Choroid plexus epithelial cell (primary cell): ENCODE measurements around the gene FHIP1B.

Source experiments
- DNase-seq: peaks from one replicate; pipeline ENCODE4 v3.0.0-alpha.2; 2010; ENCODE audit warnings: low read depth
- H3K4me3 ChIP-seq: 2 replicates; pipeline ENCODE4 v1.5.1; 2011; ENCODE audit warnings: low read depth, mild to moderate bottlenecking, control low read depth, low read length, moderate library complexity
- TF ChIP-seq, protein P1 (sequence below): conservative IDR thresholded peaks from 2 replicates; pipeline ENCODE4 v1.5.1; 2011; ENCODE audit warnings: low read depth, mild to moderate bottlenecking, control low read depth, inconsistent platforms, low read length, moderate library complexity

Gene FHIP1B

DNA sequence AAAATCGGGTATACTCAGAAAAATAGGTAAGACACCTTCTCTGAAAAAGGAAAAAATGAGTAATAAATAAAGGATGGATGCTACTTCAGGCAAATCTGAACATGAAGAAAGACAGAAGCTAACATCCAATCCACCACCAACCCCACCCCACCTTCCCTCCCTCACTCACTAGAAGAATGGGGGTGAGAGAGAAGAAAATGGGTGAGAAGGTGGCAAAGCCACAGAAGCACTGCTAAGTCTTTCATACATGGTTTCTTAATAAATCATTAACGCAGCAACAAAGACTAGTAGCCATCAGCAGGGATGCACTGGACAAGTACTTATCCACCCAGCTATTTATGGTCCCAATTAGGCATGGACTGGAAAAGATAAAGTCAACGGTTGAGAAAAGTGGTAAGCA lies 5.9 kb downstream of the FHIP1B start:
- TF ChIP-seq, protein P1, sequence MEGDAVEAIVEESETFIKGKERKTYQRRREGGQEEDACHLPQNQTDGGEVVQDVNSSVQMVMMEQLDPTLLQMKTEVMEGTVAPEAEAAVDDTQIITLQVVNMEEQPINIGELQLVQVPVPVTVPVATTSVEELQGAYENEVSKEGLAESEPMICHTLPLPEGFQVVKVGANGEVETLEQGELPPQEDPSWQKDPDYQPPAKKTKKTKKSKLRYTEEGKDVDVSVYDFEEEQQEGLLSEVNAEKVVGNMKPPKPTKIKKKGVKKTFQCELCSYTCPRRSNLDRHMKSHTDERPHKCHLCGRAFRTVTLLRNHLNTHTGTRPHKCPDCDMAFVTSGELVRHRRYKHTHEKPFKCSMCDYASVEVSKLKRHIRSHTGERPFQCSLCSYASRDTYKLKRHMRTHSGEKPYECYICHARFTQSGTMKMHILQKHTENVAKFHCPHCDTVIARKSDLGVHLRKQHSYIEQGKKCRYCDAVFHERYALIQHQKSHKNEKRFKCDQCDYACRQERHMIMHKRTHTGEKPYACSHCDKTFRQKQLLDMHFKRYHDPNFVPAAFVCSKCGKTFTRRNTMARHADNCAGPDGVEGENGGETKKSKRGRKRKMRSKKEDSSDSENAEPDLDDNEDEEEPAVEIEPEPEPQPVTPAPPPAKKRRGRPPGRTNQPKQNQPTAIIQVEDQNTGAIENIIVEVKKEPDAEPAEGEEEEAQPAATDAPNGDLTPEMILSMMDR: no peak
- no peak for DNase-seq
- no peak overlapping the region for H3K4me3 ChIP-seq

DNA sequence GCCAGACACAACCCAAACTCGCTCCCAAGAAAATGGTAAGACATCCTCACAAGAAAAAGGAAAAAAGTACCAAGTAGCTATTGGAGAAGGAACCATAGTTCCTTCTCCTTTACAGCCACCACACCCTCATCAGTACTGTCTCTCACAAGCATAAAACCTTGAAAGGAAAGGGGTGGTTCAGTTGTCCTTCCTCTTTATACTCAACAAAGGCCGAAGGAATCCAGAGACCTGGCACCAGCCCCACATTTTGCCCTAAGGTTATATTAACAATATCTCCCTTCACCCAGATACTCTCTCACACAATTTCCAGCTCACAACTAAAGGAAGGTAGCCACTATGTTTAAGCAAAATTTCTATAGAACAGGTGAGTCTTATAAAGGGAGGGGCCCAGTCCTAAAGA lies 8.5 kb downstream of the FHIP1B start:
- H3K4me3 ChIP-seq: no peak overlapping the region
- TF ChIP-seq, protein P1: no peak
- no peak for DNase-seq

DNA sequence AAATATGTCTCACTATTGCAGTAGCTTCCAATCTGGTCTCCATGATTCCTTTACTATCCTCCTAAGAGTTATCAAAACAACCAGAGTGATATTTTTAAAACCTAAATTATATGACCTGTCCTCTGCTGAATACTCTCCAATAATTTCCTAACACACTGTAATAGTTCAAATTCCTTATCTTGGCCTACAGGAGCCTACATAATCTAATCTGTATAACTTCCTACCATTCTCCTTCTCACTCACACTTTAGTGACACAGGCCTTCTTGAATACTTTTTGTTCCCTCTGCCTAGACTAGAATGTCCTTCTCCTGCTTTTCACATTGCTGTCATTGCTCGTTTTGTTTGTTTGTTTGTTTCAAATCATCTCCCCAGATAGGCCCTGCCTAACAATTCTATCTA lies 9.4 kb downstream of the FHIP1B start:
- DNase-seq: no peak
- H3K4me3 ChIP-seq: no peak overlapping the region
- TF ChIP-seq, protein P1: no peak

DNA sequence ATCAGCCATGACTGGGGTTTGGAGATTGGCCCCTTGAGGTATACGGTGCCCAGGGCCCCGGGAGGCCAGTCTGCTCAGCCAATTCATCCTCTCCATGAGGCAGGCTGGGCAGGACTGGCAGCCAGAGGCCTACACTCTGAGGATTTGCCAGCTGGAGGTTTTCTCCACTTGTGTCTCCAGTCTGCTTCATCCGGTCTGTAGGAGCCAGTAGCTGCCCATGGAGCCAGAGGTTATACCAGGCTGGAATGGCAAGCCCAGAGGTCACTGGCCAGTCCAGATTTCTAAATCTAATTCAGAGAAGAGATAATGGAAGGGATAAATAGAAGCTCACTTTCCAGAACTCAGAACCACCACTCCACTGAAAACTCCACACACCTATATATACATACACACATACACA lies 10.0 kb downstream of the FHIP1B start:
- TF ChIP-seq, protein P1: no peak
- no peak for DNase-seq
- no peak overlapping the region for H3K4me3 ChIP-seq

DNA sequence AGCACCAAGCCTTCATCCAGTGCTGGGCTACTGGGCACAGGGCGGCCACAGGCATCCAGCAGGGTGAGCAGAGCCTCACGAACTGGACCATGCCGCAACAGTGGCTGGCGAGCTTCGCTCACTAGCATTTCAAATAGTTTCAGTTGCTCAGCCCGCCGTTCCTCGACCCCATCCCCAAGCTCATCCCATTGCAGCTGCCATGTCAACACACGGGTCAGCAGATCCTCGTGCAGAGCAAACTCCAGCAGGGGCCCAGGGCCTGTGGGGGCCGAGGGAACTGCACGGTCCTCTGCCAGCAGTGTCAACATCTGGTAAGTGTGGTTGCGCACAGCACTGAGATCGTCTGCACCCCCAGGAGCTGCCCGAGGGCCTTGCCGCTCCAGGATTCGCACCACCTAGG lies 10.6 kb downstream of the FHIP1B start:
- TF ChIP-seq, protein P1: no peak
- no peak overlapping the region for H3K4me3 ChIP-seq
- no peak for DNase-seq

DNA sequence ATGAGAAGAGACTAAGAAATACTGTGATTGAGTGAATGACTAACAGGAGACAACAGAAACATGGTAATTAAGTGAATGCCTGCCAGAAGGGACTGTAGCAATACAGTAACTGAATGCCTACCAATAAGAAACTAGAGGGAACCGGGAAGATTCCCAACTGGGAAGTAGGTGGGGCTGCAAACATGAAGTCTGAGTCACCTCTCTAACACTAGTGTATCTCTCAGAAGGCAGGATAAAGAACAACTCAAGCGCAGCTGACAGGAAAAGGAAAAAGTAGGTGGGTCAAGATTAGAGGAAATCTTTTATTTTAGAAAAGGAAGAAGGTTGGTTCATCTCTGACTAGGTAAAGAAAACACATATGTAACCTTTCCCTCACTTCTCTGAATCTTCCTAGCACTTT lies 15.1 kb downstream of the FHIP1B start:
- H3K4me3 ChIP-seq: no peak overlapping the region
- TF ChIP-seq, protein P1: no peak
- peak; percentile 88 for DNase-seq

DNA sequence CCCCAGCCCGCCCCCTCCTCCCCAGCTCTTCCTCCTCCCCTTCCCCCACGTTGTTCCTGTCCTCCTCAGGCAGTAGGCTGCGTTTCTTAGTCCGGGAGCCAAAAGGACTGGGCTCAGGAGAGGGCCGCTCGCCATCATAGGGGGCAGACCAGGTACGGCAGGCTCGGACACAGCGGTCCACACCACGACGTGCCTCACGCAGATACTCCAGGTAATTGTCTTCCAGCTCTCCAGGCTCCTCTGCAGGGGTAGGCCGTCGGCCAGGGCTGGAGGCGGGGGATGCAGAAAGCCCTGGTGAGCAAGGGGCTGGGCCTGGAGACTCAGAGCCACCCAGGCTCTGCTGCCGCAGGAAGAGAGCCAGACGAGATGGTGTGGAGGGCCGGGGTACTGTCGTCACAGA lies 16.7 kb downstream of the FHIP1B start:
- no peak for DNase-seq
- H3K4me3 ChIP-seq: no peak overlapping the region
- TF ChIP-seq, protein P1: no peak
